HFFc6 (cell line): ENCODE measurements around the gene APMAP. TPM values are rescaled to one million over a fixed set of nuclear protein-coding genes. Genes with fewer than 3 reads are reported as not detected.

Experiments used
- DNase-seq: peaks from one replicate; pipeline ENCODE4 v3.0.0-alpha.2; 2018
- H3K27ac Mint-ChIP-seq: 2 replicates; pipeline ENCODE4 v1.8.0; 2020; ENCODE audit warnings: mild to moderate bottlenecking, mixed read lengths
- H3K27me3 Mint-ChIP-seq: 2 replicates; pipeline ENCODE4 v1.8.0; 2021; ENCODE audit warnings: mild to moderate bottlenecking, moderate library complexity, mixed read lengths; ENCODE audit not compliant: insufficient read depth
- H3K36me3 Mint-ChIP-seq: 2 replicates; pipeline ENCODE4 v1.8.0; 2021; ENCODE audit warnings: low read depth, mixed read lengths
- H3K4me1 Mint-ChIP-seq: 2 replicates; pipeline ENCODE4 v1.8.0; 2020; ENCODE audit warnings: low read depth, mixed read lengths
- H3K4me3 Mint-ChIP-seq: 2 replicates; pipeline ENCODE4 v1.8.0; 2020; ENCODE audit warnings: mild to moderate bottlenecking, moderate library complexity, mixed read lengths
- H3K9me3 Mint-ChIP-seq: 2 replicates; pipeline ENCODE4 v1.8.0; 2020; ENCODE audit warnings: mild to moderate bottlenecking, mixed read lengths
- total RNA-seq, 6 experiments: library from RNA; stranded (reverse); fragmentation: NEBNext Ultra II Directional; extraction: Animal tissue kit (Norgen Biotek cat#: 25700); gene quantifications; 2 replicates in 1 of 6; 3 replicates in 5 of 6; pipeline ENCODE4 v1.2.3, GENCODE V29; 2021
- TF ChIP-seq, protein P1 (sequence below): fragments of 200-600 bp; sonication (generic); IDR thresholded peaks from 2 replicates; pipeline ENCODE4 v1.5.0; 2021; ENCODE audit warnings: antibody characterized with exemption, mild to moderate bottlenecking

The APMAP gene
- total RNA-seq, 6 experiments from 2014 or later, result 119 to 137 (median 129) TPM

DNA sequence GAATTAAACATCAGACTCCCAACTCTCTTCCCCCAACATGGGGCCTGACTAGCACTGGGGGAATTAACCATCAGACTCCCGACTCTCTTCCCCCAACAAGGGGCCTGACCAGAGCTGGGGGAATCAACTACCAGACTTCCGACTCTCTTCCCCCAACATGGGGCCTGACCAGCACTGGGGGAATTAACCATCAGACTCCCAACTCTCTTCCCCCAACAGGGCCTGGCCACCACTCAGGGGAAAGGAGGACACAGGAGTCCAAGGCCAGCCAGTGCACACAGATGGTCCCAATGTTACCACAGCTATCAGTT lies 30.4 kb downstream of the APMAP start:
- Mint-ChIP-seq H3K9me3 (no peaks in the 10 kb centered on the region), H3K36me3 (peaks cover 23% of the 10 kb centered on the region), H3K27ac (no peak overlapping the region), H3K4me1 (no peaks in the 10 kb centered on the region), H3K27me3 (no peaks in the 10 kb centered on the region; the same call in 1 of the 2 replicates), H3K4me3 (no peak overlapping the region)
- TF ChIP-seq, protein P1, sequence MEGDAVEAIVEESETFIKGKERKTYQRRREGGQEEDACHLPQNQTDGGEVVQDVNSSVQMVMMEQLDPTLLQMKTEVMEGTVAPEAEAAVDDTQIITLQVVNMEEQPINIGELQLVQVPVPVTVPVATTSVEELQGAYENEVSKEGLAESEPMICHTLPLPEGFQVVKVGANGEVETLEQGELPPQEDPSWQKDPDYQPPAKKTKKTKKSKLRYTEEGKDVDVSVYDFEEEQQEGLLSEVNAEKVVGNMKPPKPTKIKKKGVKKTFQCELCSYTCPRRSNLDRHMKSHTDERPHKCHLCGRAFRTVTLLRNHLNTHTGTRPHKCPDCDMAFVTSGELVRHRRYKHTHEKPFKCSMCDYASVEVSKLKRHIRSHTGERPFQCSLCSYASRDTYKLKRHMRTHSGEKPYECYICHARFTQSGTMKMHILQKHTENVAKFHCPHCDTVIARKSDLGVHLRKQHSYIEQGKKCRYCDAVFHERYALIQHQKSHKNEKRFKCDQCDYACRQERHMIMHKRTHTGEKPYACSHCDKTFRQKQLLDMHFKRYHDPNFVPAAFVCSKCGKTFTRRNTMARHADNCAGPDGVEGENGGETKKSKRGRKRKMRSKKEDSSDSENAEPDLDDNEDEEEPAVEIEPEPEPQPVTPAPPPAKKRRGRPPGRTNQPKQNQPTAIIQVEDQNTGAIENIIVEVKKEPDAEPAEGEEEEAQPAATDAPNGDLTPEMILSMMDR, result no peak
- DNase-seq, result no peak

DNA sequence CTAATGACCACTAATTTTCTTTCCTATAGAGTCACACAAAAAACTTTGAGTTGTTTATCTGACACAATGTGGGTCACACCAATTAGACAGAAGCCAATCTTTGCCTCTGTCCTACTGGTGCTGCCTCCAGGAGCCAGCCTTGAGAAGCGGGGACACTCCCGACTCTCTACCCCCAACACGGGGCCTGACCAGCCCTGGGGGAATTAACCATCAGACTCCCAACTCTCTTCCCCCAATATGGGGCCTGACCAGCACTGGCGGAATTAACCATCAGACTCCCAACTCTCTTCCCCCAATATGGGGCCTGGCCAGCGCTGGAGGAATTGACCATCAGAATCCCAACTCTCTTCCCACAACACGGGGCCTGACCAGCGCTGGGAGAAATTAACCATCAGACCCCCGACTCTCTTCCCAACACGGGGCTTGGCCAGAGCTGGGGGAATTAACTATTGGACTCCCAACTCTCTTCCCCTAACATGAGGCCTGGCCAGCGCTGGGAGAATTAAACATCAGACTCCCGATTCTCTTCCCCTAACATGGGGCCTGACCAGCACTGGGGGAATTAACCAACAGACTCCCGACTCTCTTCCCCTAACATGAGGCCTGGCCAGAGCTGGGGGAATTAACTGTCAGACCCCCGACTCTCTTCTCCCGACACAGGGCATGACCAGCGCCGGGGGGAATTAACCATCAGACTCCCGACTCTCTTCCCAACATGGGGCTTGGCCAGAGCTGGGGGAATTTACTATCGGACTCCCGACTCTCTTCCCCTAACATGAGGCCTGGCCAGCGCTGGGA lies 31.0 kb downstream of the APMAP start:
- H3K4me1 Mint-ChIP-seq, result no peaks in the 10 kb centered on the region
- H3K27me3 Mint-ChIP-seq, result no peaks in the 10 kb centered on the region; the same call in 1 of the 2 replicates
- peaks cover 23% of the 10 kb centered on the region for H3K36me3 Mint-ChIP-seq
- TF ChIP-seq, protein P1, result no peak
- DNase-seq, result no peak
- no peaks in the 10 kb centered on the region for H3K9me3 Mint-ChIP-seq
- H3K27ac Mint-ChIP-seq, result no peak overlapping the region
- no peak overlapping the region for H3K4me3 Mint-ChIP-seq

GRCh38 chr20:24960861-24961260 lies 31.7 kb downstream of the APMAP start:
- DNase-seq, result no peak
- Mint-ChIP-seq H3K27me3 (no peaks in the 10 kb centered on the region; the same call in 1 of the 2 replicates), H3K9me3 (no peaks in the 10 kb centered on the region), H3K4me3 (no peak overlapping the region), H3K4me1 (no peaks in the 10 kb centered on the region), H3K27ac (no peak overlapping the region), H3K36me3 (peaks cover 23% of the 10 kb centered on the region)
- TF ChIP-seq, protein P1, result no peak

DNA sequence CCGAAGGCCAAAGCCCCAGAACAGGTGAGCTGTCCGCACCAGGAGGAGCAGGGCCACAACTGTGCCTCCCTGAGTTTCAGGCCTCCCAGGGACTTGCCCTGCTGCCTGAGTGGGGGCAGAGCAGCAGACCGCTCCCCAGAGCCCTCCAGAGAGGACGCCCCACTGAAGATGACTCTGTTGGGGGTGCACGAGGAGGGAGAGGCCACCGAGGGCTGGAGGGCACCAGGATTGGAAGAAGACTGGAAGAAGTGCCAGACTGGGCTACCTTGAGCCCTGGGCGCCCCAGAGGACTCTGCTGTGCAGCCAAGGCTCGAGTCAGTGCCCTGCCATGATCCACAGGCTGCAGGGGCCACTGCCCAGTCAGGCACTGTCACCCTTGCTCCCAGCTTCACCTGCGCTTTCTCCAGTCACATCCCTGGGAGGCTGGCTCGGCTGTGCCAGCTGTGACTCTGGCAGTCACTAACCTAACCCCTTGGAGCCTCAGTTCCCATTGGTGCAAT lies 32.2 kb downstream of the APMAP start:
- Mint-ChIP-seq H3K27me3 (peaks cover 1% of the 10 kb centered on the region; the same call in 1 of the 2 replicates), H3K27ac (no peak overlapping the region), H3K4me1 (no peaks in the 10 kb centered on the region), H3K4me3 (no peak overlapping the region), H3K9me3 (no peaks in the 10 kb centered on the region), H3K36me3 (peaks cover 18% of the 10 kb centered on the region)
- DNase-seq, result no peak
- TF ChIP-seq, protein P1, result no peak

DNA sequence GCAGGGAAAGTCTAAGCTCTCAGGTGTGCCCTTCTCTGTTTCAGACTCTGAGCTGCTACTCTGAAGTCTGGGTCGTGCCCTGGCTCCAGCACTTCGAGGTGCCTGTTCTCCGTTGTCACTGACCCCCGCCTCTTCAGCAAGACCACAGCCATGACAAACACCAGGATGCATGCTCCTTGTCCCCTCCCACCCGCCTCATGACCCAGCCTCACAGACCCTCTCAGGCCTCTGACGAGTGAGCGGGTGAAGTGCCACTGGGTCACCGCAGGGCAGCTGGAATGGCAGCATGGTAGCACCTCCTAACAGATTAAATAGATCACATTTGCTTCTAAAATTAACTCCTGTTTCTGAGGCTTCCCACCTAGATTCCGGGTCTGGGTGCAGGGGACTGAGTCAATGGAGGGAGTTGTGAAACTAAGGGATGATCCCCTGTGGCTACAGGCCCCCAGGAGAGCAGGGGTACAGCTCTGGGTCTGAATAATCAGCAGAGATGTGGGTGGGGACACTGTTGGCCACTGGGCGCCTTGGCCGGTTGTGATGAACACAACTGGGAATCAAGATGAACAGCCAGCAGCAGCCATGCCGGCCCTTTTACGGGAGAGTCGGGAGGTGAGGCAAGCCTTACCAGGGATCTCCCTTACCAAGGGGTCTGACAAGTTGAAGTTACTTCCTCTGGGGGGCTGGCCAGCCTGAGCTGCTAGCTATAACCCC lies 32.8 kb downstream of the APMAP start:
- H3K27ac Mint-ChIP-seq, result no peak overlapping the region
- H3K4me3 Mint-ChIP-seq, result no peak overlapping the region
- TF ChIP-seq, protein P1, result no peak
- H3K4me1 Mint-ChIP-seq, result no peaks in the 10 kb centered on the region
- no peaks in the 10 kb centered on the region for H3K9me3 Mint-ChIP-seq
- H3K27me3 Mint-ChIP-seq, result peaks cover 1% of the 10 kb centered on the region; the same call in 1 of the 2 replicates
- H3K36me3 Mint-ChIP-seq, result peaks cover 18% of the 10 kb centered on the region
- DNase-seq, result no peak
